OCI-LY7 (cell line): ENCODE results near the gene BRIP1. TPM values are rescaled to one million over a fixed set of nuclear protein-coding genes. Genes with fewer than 3 reads are reported as not detected.

Experiments
- BruUV-seq: library from RNA; stranded (reverse); fragments of 400-500 nt; replicated peaks from 2 replicates; lab custom pipeline; 2021; lab: Mats Ljungman, UMichigan
- CTCF ChIA-PET: fragments of 300-600 bp; sonication (Branson Sonifier 250); formaldehyde crosslinking; loops from one replicate; lab custom pipeline; 2022; ENCODE audit warnings: antibody characterized with exemption; ENCODE audit not compliant: unreplicated experiment; lab: Charles Lee
- POLR2A ChIA-PET: fragments of 300-600 bp; sonication (Branson Sonifier 250); formaldehyde crosslinking; loops from one replicate; lab custom pipeline; 2022; ENCODE audit warnings: antibody characterized with exemption; lab: Charles Lee
- DNase-seq: peaks from one replicate; pipeline ENCODE4 v3.0.0-alpha.2; 2015; ENCODE audit warnings: low spot score
- H2AFZ ChIP-seq: fragments of 200-600 bp; sonication (generic), shearing (Covaris generic); 2 replicates; pipeline ENCODE4 v1.6.1; 2014; ENCODE audit warnings: mild to moderate bottlenecking, antibody characterized with exemption, low read length, moderate library complexity
- H3K27ac ChIP-seq: fragments of 200-600 bp; sonication (generic); 2 replicates; pipeline ENCODE4 v1.5.1; 2014; ENCODE audit warnings: mixed run types, low read depth, mild to moderate bottlenecking, moderate library complexity, low read length, inconsistent platforms; ENCODE audit not compliant: poor library complexity, severe bottlenecking
- H3K36me3 ChIP-seq: fragments of 200-600 bp; sonication (generic); 2 replicates; pipeline ENCODE4 v1.6.1; 2014; ENCODE audit warnings: mild to moderate bottlenecking, antibody characterized with exemption, low read length, moderate library complexity, mixed read lengths; ENCODE audit not compliant: insufficient read depth
- H3K4me1 ChIP-seq: fragments of 200-600 bp; sonication (generic); 2 replicates; pipeline ENCODE4 v1.5.1; 2014; ENCODE audit warnings: mild to moderate bottlenecking, low read length; ENCODE audit not compliant: insufficient read depth, poor library complexity, severe bottlenecking
- H3K4me2 ChIP-seq: fragments of 200-600 bp; sonication (generic); 2 replicates; pipeline ENCODE4 v1.6.1; 2014; ENCODE audit warnings: mild to moderate bottlenecking, low read length
- H3K4me3 ChIP-seq: fragments of 200-600 bp; sonication (generic); 2 replicates; pipeline ENCODE4 v1.5.1; 2014; ENCODE audit warnings: mild to moderate bottlenecking, low read depth, low read length; ENCODE audit not compliant: poor library complexity, severe bottlenecking
- H3K79me2 ChIP-seq: fragments of 200-600 bp; sonication (generic); 2 replicates; pipeline ENCODE4 v1.6.1; 2016; ENCODE audit warnings: low read depth, mild to moderate bottlenecking, low read length, moderate library complexity, mixed read lengths; ENCODE audit not compliant: insufficient read depth
- H3K9me2 ChIP-seq: fragments of 200-600 bp; sonication (generic); 2 replicates; pipeline ENCODE4 v1.6.1; 2016; ENCODE audit warnings: mild to moderate bottlenecking, low read length, mixed read lengths; ENCODE audit not compliant: insufficient read depth
- H3K9me3 ChIP-seq: fragments of 200-600 bp; sonication (generic); 2 replicates; pipeline ENCODE4 v1.6.1; 2014; ENCODE audit warnings: mild to moderate bottlenecking, mixed run types, low read length, mixed read lengths
- H4K20me1 ChIP-seq: fragments of 200-600 bp; sonication (generic); 2 replicates; pipeline ENCODE4 v1.6.1; 2014; ENCODE audit warnings: mild to moderate bottlenecking, antibody characterized with exemption, low read length, moderate library complexity, mixed read lengths; ENCODE audit not compliant: insufficient read depth
- EZH2phosphoT487 ChIP-seq: fragments of 200-600 bp; sonication (generic); IDR thresholded peaks from 2 replicates; pipeline ENCODE4 v1.6.1; 2018; ENCODE audit warnings: low read depth, borderline replicate concordance, mild to moderate bottlenecking, mixed run types, antibody characterized with exemption, low read length, moderate library complexity, mixed read lengths
- intact Hi-C: fragments of 100-400 bp; cut with micrococcal nuclease; formaldehyde crosslinking; loops from one replicate; pipeline ENCODE4 v1.10.0; 2022; ENCODE audit not compliant: unreplicated experiment
- total RNA-seq, 2 experiments: library from RNA; depleted of rRNA in 1 of 2; stranded (reverse); fragments of >200 nt in 1 of 2; shearing (Covaris generic) in 1 of 2; gene quantifications; 2 replicates each; pipeline ENCODE4 v1.2.3, GENCODE V29; 2014 to 2022
- TF ChIP-seq, protein P1 (sequence below): fragments of 200-600 bp; sonication (generic); conservative IDR thresholded peaks from 2 replicates; pipeline ENCODE4 v1.5.1; 2014; ENCODE audit warnings: mild to moderate bottlenecking, antibody characterized with exemption, low read length, moderate library complexity, mixed read lengths

The BRIP1 gene
- total RNA-seq, 2 experiments from 2014 or later: 32.5 to 33.8 TPM

DNA sequence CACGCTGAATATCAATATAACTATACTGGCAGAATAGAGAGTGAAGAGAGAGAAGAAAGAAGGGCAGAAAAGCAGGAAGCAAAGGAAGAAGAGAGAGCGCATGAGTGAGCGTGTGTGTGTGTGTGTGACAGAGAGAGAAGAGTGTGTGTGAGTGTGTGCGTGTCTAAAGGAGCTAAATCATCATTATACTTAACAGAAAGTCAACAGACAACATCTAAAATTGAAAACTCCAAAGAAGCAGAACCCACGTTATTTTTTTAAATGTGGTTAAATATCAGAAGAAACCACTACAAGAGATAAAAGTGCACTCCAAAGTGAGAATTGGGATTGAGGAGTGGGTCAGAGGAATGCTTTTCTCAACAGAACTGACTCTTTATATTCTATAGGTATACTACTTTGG is 77.2 kb downstream of the BRIP1 start:
- intact Hi-C loops: loop anchor here (10.0 kb wide), 1 partner anchor 279 kb away; the partner anchor contains the start of gene MED13
- Histone ChIP-seq H3K9me2 (no peaks in the 10 kb centered on the region), H2AFZ (no peak overlapping the region), H3K4me1 (peaks cover 40% of the 10 kb centered on the region), H3K27ac (peak overlapping the region; percentile 86), H3K36me3 (peaks cover 75% of the 10 kb centered on the region), H3K79me2 (no peaks in the 10 kb centered on the region), H3K4me2 (no peak overlapping the region), H3K9me3 (peaks cover 17% of the 10 kb centered on the region; the same call in 1 of the 2 replicates), H4K20me1 (no peaks in the 10 kb centered on the region), H3K4me3 (no peak overlapping the region)
- TF ChIP-seq, protein P1, sequence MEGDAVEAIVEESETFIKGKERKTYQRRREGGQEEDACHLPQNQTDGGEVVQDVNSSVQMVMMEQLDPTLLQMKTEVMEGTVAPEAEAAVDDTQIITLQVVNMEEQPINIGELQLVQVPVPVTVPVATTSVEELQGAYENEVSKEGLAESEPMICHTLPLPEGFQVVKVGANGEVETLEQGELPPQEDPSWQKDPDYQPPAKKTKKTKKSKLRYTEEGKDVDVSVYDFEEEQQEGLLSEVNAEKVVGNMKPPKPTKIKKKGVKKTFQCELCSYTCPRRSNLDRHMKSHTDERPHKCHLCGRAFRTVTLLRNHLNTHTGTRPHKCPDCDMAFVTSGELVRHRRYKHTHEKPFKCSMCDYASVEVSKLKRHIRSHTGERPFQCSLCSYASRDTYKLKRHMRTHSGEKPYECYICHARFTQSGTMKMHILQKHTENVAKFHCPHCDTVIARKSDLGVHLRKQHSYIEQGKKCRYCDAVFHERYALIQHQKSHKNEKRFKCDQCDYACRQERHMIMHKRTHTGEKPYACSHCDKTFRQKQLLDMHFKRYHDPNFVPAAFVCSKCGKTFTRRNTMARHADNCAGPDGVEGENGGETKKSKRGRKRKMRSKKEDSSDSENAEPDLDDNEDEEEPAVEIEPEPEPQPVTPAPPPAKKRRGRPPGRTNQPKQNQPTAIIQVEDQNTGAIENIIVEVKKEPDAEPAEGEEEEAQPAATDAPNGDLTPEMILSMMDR: no peak
- TF ChIP-seq EZH2phosphoT487: no peak
- ChIA-PET CTCF (no interaction called here), POLR2A (interaction anchor here (1.2 to 1.8 kb wide), 3 partner anchors 9 to 15 kb away, joined by 4 to 6 read pairs (median 5); no protein-coding TSS in a partner anchor)
- DNase-seq: peak; percentile 11
- BruUV-seq: no TSS peak

DNA sequence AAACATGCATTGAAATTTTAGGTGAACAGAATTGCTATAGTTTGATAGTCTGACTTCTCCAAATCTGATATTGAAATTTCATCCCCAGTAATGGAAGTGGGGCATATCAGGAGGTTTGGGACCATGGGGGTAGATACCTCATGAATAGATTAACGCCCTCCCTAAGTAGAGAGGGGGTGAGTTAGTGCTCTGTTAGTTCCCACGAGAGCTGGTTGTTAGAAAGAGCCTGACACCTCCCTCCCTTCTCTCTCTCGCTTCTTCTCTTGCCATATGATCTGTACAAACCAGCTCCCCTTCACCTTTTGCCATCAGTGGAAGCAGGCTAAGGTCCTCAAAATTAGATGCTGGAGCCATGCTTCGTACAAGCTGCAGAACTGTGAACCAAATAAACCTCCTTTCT is 78.8 kb downstream of the BRIP1 start:
- Histone ChIP-seq H3K79me2 (no peaks in the 10 kb centered on the region), H2AFZ (no peak overlapping the region), H3K4me3 (peak overlapping the region; percentile 3), H3K9me3 (peaks cover 17% of the 10 kb centered on the region; the same call in 1 of the 2 replicates), H3K4me1 (peaks cover 40% of the 10 kb centered on the region), H3K4me2 (peak overlapping the region; percentile 37), H3K36me3 (peaks cover 74% of the 10 kb centered on the region), H3K9me2 (no peaks in the 10 kb centered on the region), H4K20me1 (no peaks in the 10 kb centered on the region), H3K27ac (peak overlapping the region; percentile 86)
- CTCF ChIA-PET: no interaction called here
- POLR2A ChIA-PET: interaction anchor here (0.8 to 1.2 kb wide), 2 partner anchors 13 to 54 kb away, joined by 3 to 4 read pairs; no protein-coding TSS in a partner anchor
- intact Hi-C loops: loop anchor here (5.0 to 10.0 kb wide), 2 partner anchors 147 to 280 kb away; partner anchors contain the start of gene MED13
- peak; percentile 32 for DNase-seq
- BruUV-seq: no TSS peak
- TF ChIP-seq, protein P1: no peak
- TF ChIP-seq EZH2phosphoT487: no peak
